Measurements from ENCODE around the gene SCN10A. TPM values are rescaled to one million over a fixed set of nuclear protein-coding genes. Genes with fewer than 3 reads are reported as not detected.

The SCN10A gene
- total RNA-seq, 1 donor from 2014 or later: not detected

DNA sequence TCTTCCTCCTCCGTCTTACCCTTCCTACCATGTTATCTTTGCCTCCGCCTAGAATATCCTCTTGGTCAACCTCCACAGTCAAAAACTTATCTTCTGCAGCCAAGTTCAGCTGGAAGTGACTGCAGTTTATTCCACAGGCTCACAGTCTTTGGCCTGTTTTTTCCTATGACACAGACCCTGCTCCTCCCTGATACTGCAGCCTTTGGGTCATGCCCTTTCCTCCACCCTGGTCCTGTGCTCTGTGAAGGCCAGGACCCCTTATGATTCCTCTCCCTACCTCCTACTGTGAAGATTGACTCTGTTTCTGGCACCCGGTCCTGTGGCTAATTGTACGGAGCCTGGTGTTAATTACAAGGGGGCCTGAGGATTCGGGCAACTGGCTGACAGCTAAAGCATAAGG lies 117.3 kb downstream of the SCN10A start:
- Mint-ChIP-seq H3K27ac (ENCODE audit: unreplicated experiment) (no peak overlapping the region), H3K9me3 (ENCODE audit: unreplicated experiment) (no peaks in the 10 kb centered on the region), H3K36me3 (ENCODE audit: low read depth, unreplicated experiment) (no peaks in the 10 kb centered on the region), H3K4me3 (ENCODE audit: unreplicated experiment) (no peak overlapping the region), H3K27me3 (ENCODE audit: unreplicated experiment) (no peaks in the 10 kb centered on the region), H3K4me1 (ENCODE audit: unreplicated experiment) (peaks cover 8% of the 10 kb centered on the region)
- DNase-seq (ENCODE audit: low spot score): no peak
- TF ChIP-seq, protein P1, sequence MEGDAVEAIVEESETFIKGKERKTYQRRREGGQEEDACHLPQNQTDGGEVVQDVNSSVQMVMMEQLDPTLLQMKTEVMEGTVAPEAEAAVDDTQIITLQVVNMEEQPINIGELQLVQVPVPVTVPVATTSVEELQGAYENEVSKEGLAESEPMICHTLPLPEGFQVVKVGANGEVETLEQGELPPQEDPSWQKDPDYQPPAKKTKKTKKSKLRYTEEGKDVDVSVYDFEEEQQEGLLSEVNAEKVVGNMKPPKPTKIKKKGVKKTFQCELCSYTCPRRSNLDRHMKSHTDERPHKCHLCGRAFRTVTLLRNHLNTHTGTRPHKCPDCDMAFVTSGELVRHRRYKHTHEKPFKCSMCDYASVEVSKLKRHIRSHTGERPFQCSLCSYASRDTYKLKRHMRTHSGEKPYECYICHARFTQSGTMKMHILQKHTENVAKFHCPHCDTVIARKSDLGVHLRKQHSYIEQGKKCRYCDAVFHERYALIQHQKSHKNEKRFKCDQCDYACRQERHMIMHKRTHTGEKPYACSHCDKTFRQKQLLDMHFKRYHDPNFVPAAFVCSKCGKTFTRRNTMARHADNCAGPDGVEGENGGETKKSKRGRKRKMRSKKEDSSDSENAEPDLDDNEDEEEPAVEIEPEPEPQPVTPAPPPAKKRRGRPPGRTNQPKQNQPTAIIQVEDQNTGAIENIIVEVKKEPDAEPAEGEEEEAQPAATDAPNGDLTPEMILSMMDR (IDR thresholded peaks at IDR 0.05; ENCODE audit: unreplicated experiment): no peak

DNA sequence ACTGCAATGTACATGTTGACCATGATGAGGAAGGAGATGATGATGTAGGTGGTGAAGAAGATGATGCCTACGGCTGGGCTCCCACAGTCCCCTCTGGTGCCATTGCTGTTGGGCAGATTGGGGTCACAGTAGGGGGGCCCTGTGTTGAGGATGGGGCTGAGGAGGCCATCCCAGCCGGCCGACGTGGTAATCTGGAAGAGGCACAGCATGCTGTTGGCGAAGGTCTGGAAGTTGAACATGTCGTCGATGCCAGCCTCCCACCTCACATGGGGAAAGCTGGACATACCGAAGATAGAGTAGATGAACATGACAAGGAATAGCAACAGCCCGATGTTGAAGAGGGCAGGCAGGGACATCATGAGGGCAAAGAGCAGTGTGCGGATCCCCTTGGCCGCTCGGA lies 118.0 kb downstream of the SCN10A start:
- no peak for DNase-seq (ENCODE audit: low spot score)
- Mint-ChIP-seq H3K36me3 (ENCODE audit: low read depth, unreplicated experiment) (no peaks in the 10 kb centered on the region), H3K4me1 (ENCODE audit: unreplicated experiment) (peaks cover 8% of the 10 kb centered on the region), H3K9me3 (ENCODE audit: unreplicated experiment) (no peaks in the 10 kb centered on the region), H3K27me3 (ENCODE audit: unreplicated experiment) (no peaks in the 10 kb centered on the region), H3K4me3 (ENCODE audit: unreplicated experiment) (no peak overlapping the region), H3K27ac (ENCODE audit: unreplicated experiment) (no peak overlapping the region)
- TF ChIP-seq, protein P1 (IDR thresholded peaks at IDR 0.05; ENCODE audit: unreplicated experiment): no peak

DNA sequence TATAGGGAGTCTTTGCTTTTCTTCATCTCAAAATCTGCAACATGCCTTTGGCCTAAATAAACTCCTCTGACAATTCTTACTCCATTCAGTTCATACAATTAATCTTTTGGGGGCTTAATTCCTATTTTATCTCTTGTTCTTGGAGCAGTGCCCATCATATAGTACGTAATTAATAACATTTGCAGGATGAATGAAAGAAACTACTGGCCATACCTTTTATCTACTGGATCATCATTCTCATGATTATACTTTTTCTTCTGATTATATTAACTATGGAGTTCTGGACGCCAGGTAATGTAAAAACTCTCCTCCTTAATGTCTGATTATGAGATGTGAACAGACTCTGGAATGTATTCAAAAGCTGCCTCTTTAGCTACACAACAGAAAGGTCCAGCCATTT lies 120.0 kb downstream of the SCN10A start:
- peaks cover 8% of the 10 kb centered on the region for H3K4me1 Mint-ChIP-seq (ENCODE audit: unreplicated experiment)
- H3K9me3 Mint-ChIP-seq (ENCODE audit: unreplicated experiment): no peaks in the 10 kb centered on the region
- no peaks in the 10 kb centered on the region for H3K27me3 Mint-ChIP-seq (ENCODE audit: unreplicated experiment)
- H3K4me3 Mint-ChIP-seq (ENCODE audit: unreplicated experiment): no peak overlapping the region
- no peak overlapping the region for H3K27ac Mint-ChIP-seq (ENCODE audit: unreplicated experiment)
- DNase-seq (ENCODE audit: low spot score): no peak
- TF ChIP-seq, protein P1 (IDR thresholded peaks at IDR 0.05; ENCODE audit: unreplicated experiment): no peak
- no peaks in the 10 kb centered on the region for H3K36me3 Mint-ChIP-seq (ENCODE audit: low read depth, unreplicated experiment)

DNA sequence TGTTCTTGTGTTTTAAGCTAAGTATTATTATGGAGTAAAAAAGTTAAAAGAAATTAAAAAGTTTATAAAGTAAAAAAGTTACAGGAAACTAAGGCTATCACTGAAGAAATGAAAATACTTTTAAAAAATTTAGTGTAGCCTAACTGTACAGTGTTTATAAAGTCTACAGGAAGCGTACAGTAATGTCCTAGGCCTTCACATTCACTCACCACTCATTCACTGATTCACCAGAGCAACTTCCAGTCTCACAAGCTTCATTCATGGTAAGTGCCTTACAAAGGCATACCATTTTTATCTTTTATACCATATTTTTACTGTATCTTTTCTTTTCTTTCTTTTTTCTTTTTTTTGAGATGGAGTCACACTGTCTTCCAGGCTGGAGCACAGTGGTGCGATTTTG lies 125.8 kb downstream of the SCN10A start:
- Mint-ChIP-seq H3K36me3 (ENCODE audit: low read depth, unreplicated experiment) (no peaks in the 10 kb centered on the region), H3K27me3 (ENCODE audit: unreplicated experiment) (peaks cover 2% of the 10 kb centered on the region), H3K4me3 (ENCODE audit: unreplicated experiment) (no peak overlapping the region), H3K27ac (ENCODE audit: unreplicated experiment) (no peak overlapping the region), H3K4me1 (ENCODE audit: unreplicated experiment) (no peaks in the 10 kb centered on the region), H3K9me3 (ENCODE audit: unreplicated experiment) (no peaks in the 10 kb centered on the region)
- no peak for DNase-seq (ENCODE audit: low spot score)
- TF ChIP-seq, protein P1 (IDR thresholded peaks at IDR 0.05; ENCODE audit: unreplicated experiment): no peak

DNA sequence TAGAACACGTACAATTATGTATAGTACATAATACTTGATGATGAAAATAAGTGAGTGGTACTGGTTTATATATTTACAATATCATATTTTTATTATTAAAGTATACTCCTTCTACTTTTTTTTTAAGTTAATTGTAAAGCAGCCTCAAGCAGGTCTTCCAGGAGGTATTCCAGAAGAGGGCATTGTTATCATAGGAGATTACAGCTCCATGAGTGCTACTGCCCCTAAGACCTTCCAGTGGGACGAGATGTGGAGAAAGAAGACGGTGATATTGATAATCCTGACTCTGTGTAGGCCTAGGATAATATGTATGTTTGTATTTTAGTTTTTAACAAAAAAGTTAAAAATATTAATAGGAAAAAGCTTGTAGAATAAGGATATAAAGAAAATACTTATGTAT lies 126.2 kb downstream of the SCN10A start:
- H3K4me1 Mint-ChIP-seq (ENCODE audit: unreplicated experiment): peaks cover under 1% of the 10 kb centered on the region
- no peak overlapping the region for H3K27ac Mint-ChIP-seq (ENCODE audit: unreplicated experiment)
- no peak for DNase-seq (ENCODE audit: low spot score)
- H3K4me3 Mint-ChIP-seq (ENCODE audit: unreplicated experiment): no peak overlapping the region
- peaks cover 2% of the 10 kb centered on the region for H3K27me3 Mint-ChIP-seq (ENCODE audit: unreplicated experiment)
- TF ChIP-seq, protein P1 (IDR thresholded peaks at IDR 0.05; ENCODE audit: unreplicated experiment): no peak
- no peaks in the 10 kb centered on the region for H3K36me3 Mint-ChIP-seq (ENCODE audit: low read depth, unreplicated experiment)
- no peaks in the 10 kb centered on the region for H3K9me3 Mint-ChIP-seq (ENCODE audit: unreplicated experiment)

All from endothelial cell (in vitro differentiated cells).